ENCODE data around the gene TTC27. TPM values are rescaled to one million over a fixed set of nuclear protein-coding genes. Genes with fewer than 3 reads are reported as not detected.

Gene TTC27
- total RNA-seq, 2 donors from 2014 or later, result 5.9 to 6.0 TPM

GRCh38 chr2:32756074-32756727, 128.4 kb downstream of the TTC27 start:
- Histone ChIP-seq H3K27ac (no peak overlapping the region), H3K4me3 (no peak overlapping the region), H3K9me3 (no peaks in the 10 kb centered on the region), H3K27me3 (no peaks in the 10 kb centered on the region), H3K36me3 (no peaks in the 10 kb centered on the region), H3K4me1 (peaks cover 0 to 20% of the 10 kb centered on the region in 2 donors)
- DNase-seq (ENCODE audit: low spot score), result no peak
- TF ChIP-seq CTCF (IDR thresholded peaks at IDR 0.05), result no peak

- peaks cover 0 to 10% of the 10 kb centered on the region in 2 donors for H3K4me1 ChIP-seq
- H3K27me3 ChIP-seq, result no peaks in the 10 kb centered on the region
- no peak for DNase-seq (ENCODE audit: low spot score)
- H3K4me3 ChIP-seq, result no peak overlapping the region
- H3K27ac ChIP-seq, result no peak overlapping the region
- no peaks in the 10 kb centered on the region for H3K36me3 ChIP-seq
- H3K9me3 ChIP-seq, result no peaks in the 10 kb centered on the region
- no peak for TF ChIP-seq CTCF (IDR thresholded peaks at IDR 0.05)
These were observed 130.4 kb downstream of the TTC27 start for GRCh38 chr2:32758232-32758631.

- Histone ChIP-seq H3K27ac (peak overlapping the region in 1 of 2 donors; percentile 3), H3K4me1 (peaks cover 0 to 10% of the 10 kb centered on the region in 2 donors), H3K4me3 (no peak overlapping the region), H3K36me3 (no peaks in the 10 kb centered on the region), H3K27me3 (no peaks in the 10 kb centered on the region), H3K9me3 (no peaks in the 10 kb centered on the region)
- DNase-seq (ENCODE audit: low spot score), result no peak
- TF ChIP-seq CTCF (IDR thresholded peaks at IDR 0.05), result no peak
These were observed 132.8 kb downstream of the TTC27 start for GRCh38 chr2:32760628-32761027.

GRCh38 chr2:32768387-32769174, 140.7 kb downstream of the TTC27 start:
- Histone ChIP-seq H3K9me3 (no peaks in the 10 kb centered on the region), H3K27me3 (no peaks in the 10 kb centered on the region), H3K27ac (no peak overlapping the region), H3K4me3 (no peak overlapping the region), H3K4me1 (peaks cover 0 to 13% of the 10 kb centered on the region in 2 donors), H3K36me3 (no peaks in the 10 kb centered on the region)
- no peak for DNase-seq (ENCODE audit: low spot score)
- no peak for TF ChIP-seq CTCF (IDR thresholded peaks at IDR 0.05)

- TF ChIP-seq CTCF (IDR thresholded peaks at IDR 0.05), result no peak
- DNase-seq (ENCODE audit: low spot score), result no peak
- Histone ChIP-seq H3K27ac (peak overlapping the region in 1 of 2 donors; percentile 51), H3K36me3 (no peaks in the 10 kb centered on the region), H3K27me3 (no peaks in the 10 kb centered on the region), H3K4me3 (no peak overlapping the region), H3K9me3 (no peaks in the 10 kb centered on the region), H3K4me1 (peaks cover 0 to 13% of the 10 kb centered on the region in 2 donors)
These were observed 142.5 kb downstream of the TTC27 start for GRCh38 chr2:32770360-32770759.
